NCI-H2107 treated with DMSO at 0.1 percent for 48 hours (cell line): ENCODE data around the gene SELENOF.
"Not testable (repeated sequence)": the region's sequence is repeated elsewhere in the genome, so short reads cannot be mapped to it uniquely, and the experiment has no call there.

Source experiments
- DNase-seq: peaks from one replicate; lab custom pipeline; 2025; ENCODE audit not compliant: unreplicated experiment; lab: John Stamatoyannopoulos, UW

The SELENOF gene

GRCh38 chr1:86821956-86822355 lies 92.0 kb downstream of the SELENOF start:
- DNase-seq = no peak

- not testable (repeated sequence) for DNase-seq
Measured at GRCh38 chr1:86819970-86820369, 94.0 kb downstream of the SELENOF start.

GRCh38 chr1:86817246-86817826 lies 96.6 kb downstream of the SELENOF start:
- DNase-seq = not testable (repeated sequence)

- DNase-seq = not testable (repeated sequence)
Measured at GRCh38 chr1:86814118-86814517, 99.8 kb downstream of the SELENOF start.
